GM19395 (cell line): Measurements from ENCODE around the gene MEOX1.

Experiments used
- ATAC-seq: cut with Tn5 transposase; IDR thresholded peaks from one replicate; pipeline ENCODE4 v1.9.1; 2021; ENCODE audit warnings: mild to moderate bottlenecking, moderate library complexity; ENCODE audit not compliant: unreplicated experiment

Gene MEOX1

DNA sequence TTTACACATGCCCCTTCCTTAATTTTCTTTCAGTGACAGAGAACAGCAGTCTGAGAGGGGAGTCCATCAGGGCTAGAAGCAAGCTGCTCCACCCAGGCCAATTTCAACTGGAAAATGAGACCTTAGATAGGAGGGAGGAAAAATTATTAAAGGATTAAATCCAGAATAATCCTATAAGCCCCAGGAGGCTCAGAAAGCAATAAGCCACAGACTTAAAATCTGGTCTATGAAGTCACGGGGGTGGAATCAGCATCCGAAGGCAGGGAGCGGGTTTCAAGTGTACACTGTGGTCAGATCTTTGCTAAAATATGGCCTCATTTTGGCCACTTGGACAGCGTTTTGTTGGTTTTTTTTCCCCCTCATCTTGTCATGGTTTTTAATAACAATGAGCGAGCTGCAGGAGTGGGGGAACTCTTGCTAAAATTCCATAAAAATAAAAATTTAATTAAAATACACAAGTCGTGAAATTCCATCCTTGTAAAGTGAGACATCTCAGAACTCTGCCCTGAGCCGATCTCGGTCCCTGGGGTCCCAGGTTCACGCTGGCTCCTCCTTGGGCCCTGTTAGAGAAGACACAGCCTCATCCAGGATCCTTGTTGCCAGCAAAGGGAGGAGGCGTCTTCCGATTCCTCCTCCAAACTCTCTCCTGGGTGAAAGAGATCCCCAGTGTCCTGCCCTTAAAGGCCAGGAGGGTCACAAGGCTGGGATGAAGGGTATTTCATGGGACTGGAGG, 63.9 kb downstream of the MEOX1 start:
- no peak for ATAC-seq

DNA sequence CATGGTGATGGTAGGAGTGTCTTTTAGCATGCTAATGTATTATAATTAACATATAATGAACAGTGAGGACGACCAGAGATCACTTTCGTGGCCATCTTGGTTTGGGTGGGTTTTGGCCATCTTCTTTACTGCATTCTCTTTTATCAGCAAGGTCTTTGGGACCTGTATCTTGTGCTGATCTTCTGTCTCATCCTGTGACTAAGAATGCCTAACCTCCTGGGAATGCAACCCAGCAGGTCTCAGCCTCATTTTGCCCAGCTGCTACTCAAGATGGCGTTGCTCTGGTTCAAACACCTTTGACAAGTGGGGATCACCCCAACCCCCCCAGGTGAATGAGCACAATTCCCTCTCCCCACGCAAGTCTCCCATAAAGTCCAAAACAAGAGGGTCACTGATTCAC, 66.3 kb downstream of the MEOX1 start:
- no peak for ATAC-seq

- no peak for ATAC-seq
Measured at GRCh38 chr17:43591779-43592562, 69.8 kb downstream of the MEOX1 start.

DNA sequence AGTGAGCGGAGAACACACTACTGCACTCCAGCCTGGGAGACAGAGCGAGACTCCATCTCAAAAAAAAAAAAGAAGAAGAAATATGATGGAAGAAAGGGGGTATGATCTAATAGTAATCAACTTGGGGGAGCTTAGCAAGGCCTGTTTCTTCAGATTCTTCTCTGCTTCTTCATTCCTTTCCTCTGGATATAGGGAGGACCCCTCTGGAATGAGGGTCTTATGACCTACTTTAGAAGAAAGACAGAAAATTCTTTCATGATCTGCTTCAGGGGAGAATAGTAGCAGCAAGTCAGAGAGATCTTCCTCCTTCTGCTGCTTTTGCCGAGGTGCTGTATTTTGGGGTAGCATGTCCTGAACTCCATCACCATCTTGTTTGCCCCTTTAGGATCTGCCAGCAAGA, 70.7 kb downstream of the MEOX1 start:
- ATAC-seq: no peak
